Uterus (tissue), 4 donors: ENCODE measurements around the gene GEMIN2. TPM values are rescaled to one million over a fixed set of nuclear protein-coding genes. Genes with fewer than 3 reads are reported as not detected.
A peak's percentile ranks its signal among the peaks of the same experiment; 100 is the strongest.
"Not testable (repeated sequence)": the region's sequence is repeated elsewhere in the genome, so short reads cannot be mapped to it uniquely, and the experiment has no call there.

Experiments used
- DNase-seq, 2 donors: peaks; one replicate each; pipeline ENCODE4 v3.0.0-alpha.2; 2019 to 2020
- H3K27ac ChIP-seq, 2 donors: fragments of 200-600 bp; sonication (generic); 1 replicate in 1 of 2; 2 replicates in 1 of 2; pipeline ENCODE4 v1.5.1; 2016 to 2018
- H3K27me3 ChIP-seq, 2 donors: fragments of 200-600 bp; sonication (generic); one replicate each; pipeline ENCODE4 v1.5.1; 2018 to 2019; ENCODE audit warnings: control low read depth in 1 of 2
- H3K36me3 ChIP-seq, 2 donors: fragments of 200-600 bp; sonication (generic); one replicate each; pipeline ENCODE4 v1.5.1; 2019; ENCODE audit warnings: control low read depth in 1 of 2
- H3K4me1 ChIP-seq, 2 donors: fragments of 200-600 bp; sonication (generic); one replicate each; pipeline ENCODE4 v1.5.1; 2018 to 2019; ENCODE audit warnings: control low read depth in 1 of 2
- H3K4me3 ChIP-seq, 2 donors: fragments of 200-600 bp; sonication (generic); 1 replicate in 1 of 2; 2 replicates in 1 of 2; pipeline ENCODE4 v1.5.1; 2018 to 2019; ENCODE audit warnings: mild to moderate bottlenecking in 1 of 2
- H3K9me3 ChIP-seq, 2 donors: fragments of 200-600 bp; sonication (generic); one replicate each; pipeline ENCODE4 v1.5.1; 2019; ENCODE audit warnings: control low read depth in 1 of 2
- CTCF ChIP-seq, 4 experiments: fragments of 200-600 bp in 2 of 4; fragments of 450-650 bp in 2 of 4; sonication (generic) in 2 of 4; IDR thresholded peaks; one replicate each; pipeline ENCODE4 v1.5.1; 2016 to 2019; ENCODE audit warnings: antibody characterized with exemption in 4 of 4, mild to moderate bottlenecking in 2 of 4, moderate library complexity in 1 of 4
- POLR2A ChIP-seq, 2 donors: fragments of 450-650 bp; IDR thresholded peaks; one replicate each; pipeline ENCODE4 v1.6.1; 2016; ENCODE audit warnings: antibody characterized with exemption in 2 of 2, mild to moderate bottlenecking in 1 of 2, moderate library complexity in 1 of 2
- intact Hi-C: fragments of 100-400 bp; cut with DNase I; formaldehyde crosslinking; loops from one replicate; pipeline ENCODE4 v1.15.1; 2023; ENCODE audit warnings: low total_unique reads
- total RNA-seq, 4 donors: library from RNA; depleted of rRNA in 3 of 4; stranded (reverse); fragments of >200 nt in 3 of 4; gene quantifications; one replicate each; pipeline versions ENCODE4 v1.1.0 to v1.2.4, GENCODE V29; 2014 to 2023
- donor health status: DM: yes; HTN: yes; CAD: no.

GEMIN2 gene
- total RNA-seq, 4 donors from 2014 or later = 11.3 to 53.2 (median 28.2) TPM

GRCh38 chr14:39094515-39094914 lies 19.6 kb upstream of the GEMIN2 start:
- Histone ChIP-seq H3K27ac (no peak overlapping the region), H3K27me3 (no peaks in the 10 kb centered on the region), H3K36me3 (no peaks in the 10 kb centered on the region), H3K4me3 (no peak overlapping the region), H3K9me3 (no peaks in the 10 kb centered on the region), H3K4me1 (no peaks in the 10 kb centered on the region)
- DNase-seq = no peak
- intact Hi-C loops = no loop called here
- no peak for TF ChIP-seq CTCF (IDR thresholded peaks at IDR 0.05)
- TF ChIP-seq POLR2A (IDR thresholded peaks at IDR 0.05) = no peak

- no peak overlapping the region for H3K27ac ChIP-seq
- no peaks in the 10 kb centered on the region for H3K27me3 ChIP-seq
- no peak for TF ChIP-seq POLR2A (IDR thresholded peaks at IDR 0.05)
- TF ChIP-seq CTCF (IDR thresholded peaks at IDR 0.05) = no peak
- no peaks in the 10 kb centered on the region for H3K36me3 ChIP-seq
- H3K4me1 ChIP-seq = no peaks in the 10 kb centered on the region
- no peak for DNase-seq
- H3K4me3 ChIP-seq = no peak overlapping the region
- H3K9me3 ChIP-seq = no peaks in the 10 kb centered on the region
- intact Hi-C loops = no loop called here
These were observed 17.0 kb upstream of the GEMIN2 start for GRCh38 chr14:39097159-39097558.

GRCh38 chr14:39099215-39099614 lies 14.9 kb upstream of the GEMIN2 start:
- H3K27ac ChIP-seq, H3K9me3 ChIP-seq, H3K4me1 ChIP-seq, H3K27me3 ChIP-seq, H3K36me3 ChIP-seq, intact Hi-C loops, DNase-seq, H3K4me3 ChIP-seq: not testable (repeated sequence)

- intact Hi-C loops = loop anchor here (10.0 kb wide), 1 partner anchor 335 kb away; the partner anchor contains the start of gene FBXO33
- TF ChIP-seq CTCF (IDR thresholded peaks at IDR 0.05) = no peak
- no peak for TF ChIP-seq POLR2A (IDR thresholded peaks at IDR 0.05)
- Histone ChIP-seq H3K9me3 (no peaks in the 10 kb centered on the region), H3K4me3 (no peak overlapping the region), H3K36me3 (no peaks in the 10 kb centered on the region), H3K4me1 (peaks cover 0 to 8% of the 10 kb centered on the region in 2 donors), H3K27ac (no peak overlapping the region), H3K27me3 (no peaks in the 10 kb centered on the region)
- no peak for DNase-seq
These were observed 14.4 kb upstream of the GEMIN2 start for GRCh38 chr14:39099748-39100147.

- Histone ChIP-seq H3K27me3 (no peaks in the 10 kb centered on the region), H3K4me3 (peak overlapping the region; percentile 86 to 87), H3K27ac (peak overlapping the region; percentile 96 to 98), H3K9me3 (no peaks in the 10 kb centered on the region), H3K36me3 (no peaks in the 10 kb centered on the region), H3K4me1 (peaks cover 0 to 8% of the 10 kb centered on the region in 2 donors)
- no peak for DNase-seq
- TF ChIP-seq POLR2A (IDR thresholded peaks at IDR 0.05) (no peak), CTCF (IDR thresholded peaks at IDR 0.05) (no peak)
- intact Hi-C loops = loop anchor here (10.0 kb wide), 1 partner anchor 332 kb away; the partner anchor contains the start of gene FBXO33
These were observed 11.7 kb upstream of the GEMIN2 start for GRCh38 chr14:39102265-39102968.
